Liver (tissue), 3 donors: ENCODE data around the gene CCDC190.

Experiments
- CTCF ChIP-seq: fragments of 150-350 bp; IDR thresholded peaks from 2 replicates; pipeline ENCODE4 v1.5.1; 2017; ENCODE audit warnings: improper control_type of control experiment, low read depth, low read length; ENCODE audit not compliant: missing input control
- EGR1 ChIP-seq, 2 donors: IDR thresholded peaks; 2 replicates each; pipeline ENCODE4 v1.6.1; 2016 to 2018; ENCODE audit warnings: antibody characterized with exemption in 2 of 2, low read depth in 2 of 2
- GABPA ChIP-seq, 2 donors: IDR thresholded peaks in 1 of 2; conservative IDR thresholded peaks in 1 of 2; 2 replicates each; pipeline ENCODE4 v1.6.1; 2016; ENCODE audit warnings: antibody characterized with exemption in 2 of 2, mild to moderate bottlenecking in 1 of 2, moderate library complexity in 1 of 2
- HNF4G ChIP-seq: IDR thresholded peaks from 2 replicates; pipeline ENCODE4 v1.6.1; 2016; ENCODE audit warnings: antibody characterized with exemption
- JUND ChIP-seq, 2 donors: IDR thresholded peaks; 2 replicates each; pipeline ENCODE4 v1.6.1; 2016; ENCODE audit warnings: antibody characterized with exemption in 2 of 2
- MAX ChIP-seq: IDR thresholded peaks from 2 replicates; pipeline ENCODE4 v1.6.1; 2016; ENCODE audit warnings: antibody characterized with exemption
- RAD21 ChIP-seq, 2 donors: IDR thresholded peaks; 2 replicates each; pipeline ENCODE4 v1.6.1; 2016; ENCODE audit warnings: antibody characterized with exemption in 2 of 2, mild to moderate bottlenecking in 2 of 2
- REST ChIP-seq: IDR thresholded peaks from 2 replicates; pipeline ENCODE4 v1.6.1; 2016; ENCODE audit warnings: antibody characterized with exemption, mild to moderate bottlenecking
- RXRA ChIP-seq, 2 donors: IDR thresholded peaks; 2 replicates each; pipeline ENCODE4 v1.6.1; 2017 to 2018; ENCODE audit warnings: antibody characterized with exemption in 2 of 2, mild to moderate bottlenecking in 1 of 2
- SP1 ChIP-seq: IDR thresholded peaks from 2 replicates; pipeline ENCODE4 v1.6.1; 2018; ENCODE audit warnings: antibody characterized with exemption, mild to moderate bottlenecking
- TAF1 ChIP-seq: conservative IDR thresholded peaks from 2 replicates; pipeline ENCODE4 v1.6.1; 2016; ENCODE audit warnings: antibody characterized with exemption, mild to moderate bottlenecking
- YY1 ChIP-seq: IDR thresholded peaks from 2 replicates; pipeline ENCODE4 v1.6.1; 2016; ENCODE audit warnings: antibody characterized with exemption, mild to moderate bottlenecking
- donor health status: healthy.
- donor health status: healthy.

- TF ChIP-seq CTCF: no peak
- TF ChIP-seq HNF4G: no peak
- TF ChIP-seq TAF1: no peak
- no peak for TF ChIP-seq MAX
- no peak for TF ChIP-seq EGR1 (IDR thresholded peaks at IDR 0.05; ENCODE audit: low read depth in 2 of 2)
- no peak for TF ChIP-seq REST
- TF ChIP-seq YY1: no peak
- no peak for TF ChIP-seq GABPA (IDR thresholded peaks at IDR 0.05 in 1 of 2, conservative IDR thresholded peaks at IDR 0.05 in 1 of 2)
- no peak for TF ChIP-seq RXRA (IDR thresholded peaks at IDR 0.05)
- no peak for TF ChIP-seq JUND (IDR thresholded peaks at IDR 0.05)
- no peak for TF ChIP-seq SP1
- no peak for TF ChIP-seq RAD21 (IDR thresholded peaks at IDR 0.05)
Measured at GRCh38 chr1:162823771-162824525, 37.0 kb downstream of the CCDC190 start.
